Measurements from ENCODE around the gene MAP1B. TPM values are rescaled to one million over a fixed set of nuclear protein-coding genes. Genes with fewer than 3 reads are reported as not detected.
"Not testable (repeated sequence)": the region's sequence is repeated elsewhere in the genome, so short reads cannot be mapped to it uniquely, and the experiment has no call there.

The MAP1B gene
- total and polyA plus RNA-seq, 2 donors from 2014 or later: 3.6 to 57.0 TPM

DNA sequence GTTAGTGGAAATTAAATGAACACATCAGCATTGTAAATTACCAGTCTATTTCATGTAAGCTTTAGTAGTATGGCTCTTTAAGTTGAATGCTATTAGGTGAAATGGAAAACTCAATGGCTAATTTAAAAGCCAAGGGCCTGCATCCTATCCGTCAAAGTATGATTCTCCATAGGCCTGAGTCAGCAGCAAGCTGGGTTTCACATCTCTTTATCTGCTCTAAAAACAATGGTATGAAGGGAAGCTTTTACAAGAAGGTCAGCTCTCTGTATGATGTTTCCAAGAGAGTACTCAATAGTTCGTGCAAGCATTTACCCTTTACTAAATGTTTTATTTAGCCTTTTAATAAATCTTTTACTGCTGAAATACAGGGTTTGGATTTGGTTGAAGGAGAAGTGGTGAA, 62.8 kb downstream of the MAP1B start:
- no peak overlapping the region for H3K9ac ChIP-seq (ENCODE audit: low read length in 3 of 3)
- TF ChIP-seq CTCF (IDR thresholded peaks at IDR 0.05; ENCODE audit: borderline replicate concordance, extremely low read depth, insufficient read depth): no peak
- no peaks in the 10 kb centered on the region for H3K36me3 ChIP-seq (ENCODE audit: control insufficient read depth in 2 of 3, insufficient read depth in 3 of 3, low read length in 3 of 3)
- intact Hi-C loops (cut with DNase I): no loop called here
- peaks cover 0 to 3% (median 0%) of the 10 kb centered on the region in 3 donors for H3K4me1 ChIP-seq (ENCODE audit: control insufficient read depth in 2 of 3, insufficient read depth in 2 of 3, low read depth in 1 of 3, low read length in 3 of 3)
- no peak overlapping the region for H3K4me3 ChIP-seq (ENCODE audit: low read length in 3 of 3)
- FAIRE-seq: no peak
- no peaks in the 10 kb centered on the region for H3K27me3 ChIP-seq (ENCODE audit: control insufficient read depth, insufficient read depth, low read length)
- no peak for DNase-seq
- H3K9me3 ChIP-seq (ENCODE audit: control insufficient read depth in 2 of 3, insufficient read depth in 1 of 3, low read length in 3 of 3): no peaks in the 10 kb centered on the region
- H3K27ac ChIP-seq (ENCODE audit: low read depth in 2 of 2, low read length in 2 of 2): no peak overlapping the region

- FAIRE-seq; H3K27ac ChIP-seq (ENCODE audit: low read depth in 2 of 2, low read length in 2 of 2); intact Hi-C loops (cut with DNase I): not testable (repeated sequence)
These were observed 63.9 kb downstream of the MAP1B start for GRCh38 chr5:72171181-72171580.

DNA sequence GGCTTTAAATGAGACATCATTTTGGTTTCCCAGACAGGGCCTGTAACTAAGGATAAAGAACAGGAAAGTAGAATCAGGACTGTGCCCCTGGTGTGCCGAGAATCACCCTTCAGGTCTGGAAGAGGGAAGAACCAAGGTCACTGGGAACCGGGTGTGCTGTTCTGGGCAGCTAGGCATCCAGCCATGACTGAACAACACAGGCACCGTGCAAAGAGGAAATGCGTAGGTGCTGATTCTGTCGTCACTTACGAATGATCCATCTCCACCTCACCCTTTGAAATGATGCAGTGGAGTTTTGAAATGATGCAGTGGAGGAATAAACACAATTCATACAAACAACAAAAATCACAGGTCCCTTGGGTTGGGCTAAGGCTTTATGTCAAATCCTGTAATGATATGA, 64.4 kb downstream of the MAP1B start:
- no peaks in the 10 kb centered on the region for H3K36me3 ChIP-seq (ENCODE audit: control insufficient read depth in 2 of 3, insufficient read depth in 3 of 3, low read length in 3 of 3)
- intact Hi-C loops (cut with DNase I): no loop called here
- DNase-seq: no peak
- H3K4me3 ChIP-seq (ENCODE audit: low read length in 3 of 3): no peak overlapping the region
- no peak for FAIRE-seq
- no peak overlapping the region for H3K9ac ChIP-seq (ENCODE audit: low read length in 3 of 3)
- H3K4me1 ChIP-seq (ENCODE audit: control insufficient read depth in 2 of 3, insufficient read depth in 2 of 3, low read depth in 1 of 3, low read length in 3 of 3): peaks cover 0 to 3% (median 0%) of the 10 kb centered on the region in 3 donors
- TF ChIP-seq CTCF (IDR thresholded peaks at IDR 0.05; ENCODE audit: borderline replicate concordance, extremely low read depth, insufficient read depth): no peak
- H3K27me3 ChIP-seq (ENCODE audit: control insufficient read depth, insufficient read depth, low read length): no peaks in the 10 kb centered on the region
- no peaks in the 10 kb centered on the region for H3K9me3 ChIP-seq (ENCODE audit: control insufficient read depth in 2 of 3, insufficient read depth in 1 of 3, low read length in 3 of 3)
- no peak overlapping the region for H3K27ac ChIP-seq (ENCODE audit: low read depth in 2 of 2, low read length in 2 of 2)

More at GRCh38 chr5:72171181-72171580, 63.9 kb downstream of the MAP1B start:
- not testable (repeated sequence) for H3K9ac ChIP-seq (ENCODE audit: low read length in 3 of 3); H3K4me1 ChIP-seq (ENCODE audit: control insufficient read depth in 2 of 3, insufficient read depth in 2 of 3, low read depth in 1 of 3, low read length in 3 of 3); H3K4me3 ChIP-seq (ENCODE audit: low read length in 3 of 3); H3K36me3 ChIP-seq (ENCODE audit: control insufficient read depth in 2 of 3, insufficient read depth in 3 of 3, low read length in 3 of 3); DNase-seq; H3K27me3 ChIP-seq (ENCODE audit: control insufficient read depth, insufficient read depth, low read length); H3K9me3 ChIP-seq (ENCODE audit: control insufficient read depth in 2 of 3, insufficient read depth in 1 of 3, low read length in 3 of 3)

GRCh38 chr5:72172786-72173185, 65.5 kb downstream of the MAP1B start:
- intact Hi-C loops (cut with DNase I): no loop called here
- DNase-seq: no peak
- FAIRE-seq: no peak

More at GRCh38 chr5:72172786-72173185, 65.5 kb downstream of the MAP1B start:
- H3K27me3 ChIP-seq (ENCODE audit: control insufficient read depth, insufficient read depth, low read length): no peaks in the 10 kb centered on the region
- H3K4me3 ChIP-seq (ENCODE audit: low read length in 3 of 3): no peak overlapping the region
- no peak overlapping the region for H3K27ac ChIP-seq (ENCODE audit: low read depth in 2 of 2, low read length in 2 of 2)
- H3K9ac ChIP-seq (ENCODE audit: low read length in 3 of 3): no peak overlapping the region
- H3K9me3 ChIP-seq (ENCODE audit: control insufficient read depth in 2 of 3, insufficient read depth in 1 of 3, low read length in 3 of 3): no peaks in the 10 kb centered on the region
- H3K36me3 ChIP-seq (ENCODE audit: control insufficient read depth in 2 of 3, insufficient read depth in 3 of 3, low read length in 3 of 3): no peaks in the 10 kb centered on the region
- H3K4me1 ChIP-seq (ENCODE audit: control insufficient read depth in 2 of 3, insufficient read depth in 2 of 3, low read depth in 1 of 3, low read length in 3 of 3): no peaks in the 10 kb centered on the region
- TF ChIP-seq CTCF (IDR thresholded peaks at IDR 0.05; ENCODE audit: borderline replicate concordance, extremely low read depth, insufficient read depth): no peak

Data from kidney (tissue), 14 donors.